Neuron (in vitro differentiated cells): ENCODE data around the gene EPM2A.

ENCODE experiments used
- H2AFZ ChIP-seq: one replicate; pipeline ENCODE4 v1.6.1; 2013; ENCODE audit warnings: low read depth, mild to moderate bottlenecking, inconsistent platforms, low read length, moderate library complexity
- H3K27me3 ChIP-seq: one replicate; pipeline ENCODE4 v1.6.1; 2013; ENCODE audit warnings: low read length; ENCODE audit not compliant: insufficient read depth
- H3K36me3 ChIP-seq: one replicate; pipeline ENCODE4 v1.6.1; 2013; ENCODE audit warnings: low read length; ENCODE audit not compliant: insufficient read depth
- H3K4me1 ChIP-seq: one replicate; pipeline ENCODE4 v1.6.1; 2013; ENCODE audit warnings: low read length; ENCODE audit not compliant: insufficient read depth
- H3K4me3 ChIP-seq: 2 replicates; pipeline ENCODE4 v1.5.1; 2013; ENCODE audit warnings: mild to moderate bottlenecking, low read length, moderate library complexity
- H3K9me3 ChIP-seq: one replicate; pipeline ENCODE4 v1.6.1; 2013; ENCODE audit warnings: low read length

The EPM2A gene

GRCh38 chr6:145603424-145603833, 131.9 kb downstream of the EPM2A start:
- no peak overlapping the region for H3K4me3 ChIP-seq
- no peaks in the 10 kb centered on the region for H3K27me3 ChIP-seq
- H3K9me3 ChIP-seq: no peaks in the 10 kb centered on the region
- no peaks in the 10 kb centered on the region for H3K36me3 ChIP-seq
- no peaks in the 10 kb centered on the region for H3K4me1 ChIP-seq
- no peak overlapping the region for H2AFZ ChIP-seq

- no peaks in the 10 kb centered on the region for H3K4me1 ChIP-seq
Observed at GRCh38 chr6:145602726-145603326, 132.5 kb downstream of the EPM2A start.

GRCh38 chr6:145601397-145601796, 133.9 kb downstream of the EPM2A start:
- H3K4me3 ChIP-seq: no peak overlapping the region
- no peaks in the 10 kb centered on the region for H3K36me3 ChIP-seq
- H3K27me3 ChIP-seq: no peaks in the 10 kb centered on the region
- H3K4me1 ChIP-seq: no peaks in the 10 kb centered on the region
- no peak overlapping the region for H2AFZ ChIP-seq
- no peaks in the 10 kb centered on the region for H3K9me3 ChIP-seq

More at GRCh38 chr6:145602726-145603326, 132.5 kb downstream of the EPM2A start:
- no peaks in the 10 kb centered on the region for H3K27me3 ChIP-seq
- no peak overlapping the region for H3K4me3 ChIP-seq
- H3K9me3 ChIP-seq: no peaks in the 10 kb centered on the region
- H2AFZ ChIP-seq: no peak overlapping the region
- H3K36me3 ChIP-seq: no peaks in the 10 kb centered on the region

GRCh38 chr6:145600299-145600698, 135.0 kb downstream of the EPM2A start:
- Histone ChIP-seq H3K36me3 (no peaks in the 10 kb centered on the region), H3K4me1 (no peaks in the 10 kb centered on the region), H3K9me3 (no peaks in the 10 kb centered on the region), H2AFZ (no peak overlapping the region), H3K27me3 (no peaks in the 10 kb centered on the region), H3K4me3 (no peak overlapping the region)

GRCh38 chr6:145588981-145589380, 146.3 kb downstream of the EPM2A start:
- no peak overlapping the region for H3K4me3 ChIP-seq
- H3K27me3 ChIP-seq: no peaks in the 10 kb centered on the region
- H3K9me3 ChIP-seq: no peaks in the 10 kb centered on the region
- H2AFZ ChIP-seq: no peak overlapping the region
- no peaks in the 10 kb centered on the region for H3K4me1 ChIP-seq
- H3K36me3 ChIP-seq: no peaks in the 10 kb centered on the region

GRCh38 chr6:145587334-145587733, 148.0 kb downstream of the EPM2A start:
- H3K27me3 ChIP-seq: no peaks in the 10 kb centered on the region
- H2AFZ ChIP-seq: no peak overlapping the region
- no peaks in the 10 kb centered on the region for H3K4me1 ChIP-seq
- H3K9me3 ChIP-seq: peaks cover 3% of the 10 kb centered on the region
- no peaks in the 10 kb centered on the region for H3K36me3 ChIP-seq
- H3K4me3 ChIP-seq: no peak overlapping the region

GRCh38 chr6:145583753-145584152, 151.6 kb downstream of the EPM2A start:
- Histone ChIP-seq H3K4me1 (no peaks in the 10 kb centered on the region), H3K36me3 (no peaks in the 10 kb centered on the region), H3K4me3 (no peak overlapping the region), H2AFZ (no peak overlapping the region), H3K27me3 (no peaks in the 10 kb centered on the region), H3K9me3 (peaks cover 3% of the 10 kb centered on the region)
